GM19025 (cell line): ENCODE data around the gene NFYC.
"Not testable (repeated sequence)": the region's sequence is repeated elsewhere in the genome, so short reads cannot be mapped to it uniquely, and the experiment has no call there.

Source experiments
- ATAC-seq: cut with Tn5 transposase; IDR thresholded peaks from one replicate; pipeline ENCODE4 v1.9.1; 2021; ENCODE audit warnings: mild to moderate bottlenecking, low read depth, moderate library complexity; ENCODE audit not compliant: unreplicated experiment

The NFYC gene

DNA sequence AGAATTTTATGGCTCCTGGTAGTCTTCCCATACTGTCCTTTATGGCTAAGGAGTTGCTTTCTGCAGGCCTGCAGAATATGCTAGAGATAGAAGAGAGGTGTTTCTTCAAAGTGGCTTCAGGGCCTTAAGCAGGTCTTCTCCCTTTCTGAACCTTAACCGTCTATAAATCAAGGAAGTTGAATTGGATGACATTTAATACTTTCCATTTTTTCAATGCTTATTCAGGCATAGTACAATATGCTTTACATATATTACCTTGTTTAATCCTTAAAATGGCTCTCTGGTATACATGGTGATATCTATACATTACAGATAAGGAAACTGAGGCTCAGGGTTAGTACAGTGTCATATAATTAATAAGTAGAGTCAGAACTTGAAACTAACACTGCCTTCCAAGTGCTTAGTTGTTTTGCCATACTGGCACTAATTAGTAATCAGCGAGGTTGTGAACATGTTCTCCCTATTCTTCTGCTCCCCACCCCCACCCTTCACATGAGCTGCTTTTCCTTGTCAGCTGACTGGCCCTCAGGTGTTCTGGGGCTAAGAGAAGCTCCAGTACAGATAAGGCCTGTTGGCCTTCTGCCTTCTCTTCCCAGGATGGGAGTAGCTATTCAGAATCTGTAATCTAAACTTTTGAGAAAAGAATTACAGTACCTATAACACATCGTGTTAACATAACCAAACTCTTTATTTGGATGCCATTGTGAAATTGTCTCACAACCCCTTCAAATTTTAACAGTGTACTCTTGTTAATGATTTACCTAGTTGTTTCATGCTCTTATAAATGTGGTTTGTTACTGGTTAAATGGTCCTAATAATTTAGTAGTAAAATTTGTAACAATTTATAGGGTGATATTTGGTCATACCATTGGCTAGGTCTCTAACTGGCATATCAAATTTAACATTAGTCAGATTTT is 13.6 kb downstream of the NFYC start:
- no peak for ATAC-seq

GRCh38 chr1:40706626-40707025 is 15.1 kb downstream of the NFYC start:
- no peak for ATAC-seq

GRCh38 chr1:40708750-40709099 is 17.2 kb downstream of the NFYC start:
- ATAC-seq = peak; percentile 55

GRCh38 chr1:40709100-40709801 is 17.7 kb downstream of the NFYC start:
- ATAC-seq = peak; percentile 88

DNA sequence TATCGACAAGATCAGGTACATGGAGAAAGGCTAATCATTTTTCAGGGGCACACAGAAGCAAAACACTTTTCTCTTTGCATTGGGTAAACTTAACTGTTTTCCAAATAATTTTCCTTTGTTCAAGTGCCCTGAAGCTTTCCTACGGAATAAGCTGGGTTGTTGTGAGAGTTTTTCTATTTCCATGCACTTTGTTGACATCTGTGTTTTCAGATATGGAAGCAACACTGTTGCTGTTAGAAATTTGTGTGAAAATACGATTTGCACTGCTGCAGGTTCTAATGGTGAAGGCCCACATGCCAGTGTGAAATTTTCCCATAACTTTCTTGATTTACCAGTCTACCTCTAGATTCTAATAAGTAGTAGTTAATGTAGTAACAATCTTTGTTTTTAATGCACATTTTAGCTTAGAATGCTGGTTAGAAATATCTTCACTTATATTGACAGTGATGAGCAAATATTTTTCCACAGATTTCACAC is 18.3 kb downstream of the NFYC start:
- no peak for ATAC-seq

DNA sequence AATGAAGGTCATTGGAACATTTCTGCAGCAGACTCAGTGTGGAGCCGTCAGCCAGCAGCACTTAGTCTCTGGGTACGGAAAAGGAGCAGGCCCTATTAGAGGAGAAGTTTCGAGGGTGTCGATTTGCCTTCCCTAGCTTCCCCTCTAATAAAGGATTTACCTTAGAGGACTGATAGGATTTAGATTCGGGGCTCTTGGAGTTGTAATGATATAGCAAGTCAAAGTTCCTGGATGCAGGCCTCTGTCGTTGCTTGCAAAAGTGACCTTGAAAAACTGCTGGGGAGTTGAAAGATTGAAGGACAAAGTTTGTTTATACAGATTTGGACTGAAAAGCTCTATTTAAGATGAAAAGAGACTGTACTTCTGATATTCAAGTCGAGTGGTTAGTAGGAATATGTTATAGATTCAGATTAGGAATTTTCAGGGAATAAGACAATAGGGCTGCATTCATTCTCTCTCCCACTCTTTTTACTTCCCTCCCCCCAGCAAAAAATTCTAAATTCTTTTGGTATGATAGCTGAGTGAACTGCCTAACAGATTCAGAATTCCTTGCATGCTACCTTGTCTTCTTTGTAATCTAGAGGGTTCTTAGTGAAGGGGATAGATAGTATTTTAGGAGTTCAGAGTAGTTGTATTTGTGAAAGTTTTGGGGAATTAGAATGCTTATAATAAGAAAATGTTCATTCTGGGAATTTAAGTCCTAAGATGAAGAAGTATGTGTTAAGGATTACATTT is 19.2 kb downstream of the NFYC start:
- no peak for ATAC-seq

DNA sequence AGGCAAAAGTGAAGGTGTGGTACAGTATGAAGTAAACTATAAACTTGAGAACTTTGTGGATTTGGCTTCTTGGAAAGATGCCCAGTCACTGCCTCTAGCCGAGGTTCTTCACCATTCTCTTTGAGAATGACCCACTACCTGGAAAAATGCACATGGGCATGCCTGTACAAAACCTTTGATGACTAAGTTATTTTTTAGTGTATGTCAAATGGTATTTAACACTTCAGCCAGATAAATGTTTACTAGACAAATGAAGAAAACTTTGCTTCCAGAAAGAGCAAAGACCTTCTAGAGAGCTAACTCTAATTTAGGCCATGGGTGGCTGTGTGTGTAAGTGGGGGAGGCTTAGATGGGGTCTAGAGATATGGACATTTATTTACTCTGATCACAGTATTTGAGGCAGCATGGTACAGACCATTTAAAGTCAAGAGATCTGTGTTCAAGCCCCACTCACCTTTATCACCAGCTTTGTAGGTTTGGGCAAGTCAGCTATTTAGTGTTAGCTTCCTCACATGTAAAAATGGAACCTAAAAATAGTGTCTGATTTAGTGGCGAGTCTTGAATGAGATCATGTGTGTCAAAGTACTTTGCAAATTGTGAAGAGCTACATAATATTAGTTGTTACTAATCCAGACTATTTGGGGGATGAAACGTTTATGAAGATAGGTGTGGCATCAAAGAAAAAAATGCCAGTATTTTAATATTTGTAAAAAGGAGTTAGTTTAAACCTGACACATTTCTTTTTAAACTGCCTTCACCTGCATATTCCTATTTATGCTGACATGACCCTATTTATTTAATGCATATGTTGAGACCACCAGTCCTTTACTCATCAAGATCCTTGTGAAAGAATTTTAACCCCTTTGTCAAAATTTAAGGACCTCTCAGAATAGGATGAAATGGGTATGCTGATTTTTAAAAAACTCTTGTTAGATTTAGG is 20.2 kb downstream of the NFYC start:
- no peak for ATAC-seq

DNA sequence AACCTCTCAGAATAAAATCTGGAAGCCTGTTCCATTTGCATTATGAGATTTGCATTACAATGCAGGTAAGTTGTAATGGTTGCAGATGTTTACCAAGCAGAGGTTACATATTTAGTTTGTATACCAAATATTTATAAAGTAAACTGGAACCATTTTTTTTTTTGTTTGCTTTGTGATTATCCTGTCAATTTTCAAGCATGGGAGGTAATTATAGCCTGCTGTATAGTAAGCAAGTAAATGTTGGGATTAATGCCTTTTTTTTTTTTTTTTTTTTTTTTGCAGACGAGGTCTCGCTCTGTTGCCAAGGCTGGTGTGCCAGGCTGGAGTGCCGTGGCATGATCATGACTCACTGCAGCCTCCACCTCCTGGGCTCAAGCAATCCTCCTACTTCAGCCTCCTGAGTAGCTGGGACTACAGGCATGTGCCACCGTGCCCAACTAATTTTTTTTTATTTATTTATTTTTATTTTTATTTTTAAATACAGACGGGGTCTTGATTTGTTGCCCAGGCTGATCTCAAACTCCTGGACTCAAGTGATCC is 21.0 kb downstream of the NFYC start:
- no peak for ATAC-seq

- ATAC-seq = no peak
Observed at GRCh38 chr1:40712997-40713396, 21.5 kb downstream of the NFYC start.

- no peak for ATAC-seq
Observed at GRCh38 chr1:40715491-40716059, 24.1 kb downstream of the NFYC start.

DNA sequence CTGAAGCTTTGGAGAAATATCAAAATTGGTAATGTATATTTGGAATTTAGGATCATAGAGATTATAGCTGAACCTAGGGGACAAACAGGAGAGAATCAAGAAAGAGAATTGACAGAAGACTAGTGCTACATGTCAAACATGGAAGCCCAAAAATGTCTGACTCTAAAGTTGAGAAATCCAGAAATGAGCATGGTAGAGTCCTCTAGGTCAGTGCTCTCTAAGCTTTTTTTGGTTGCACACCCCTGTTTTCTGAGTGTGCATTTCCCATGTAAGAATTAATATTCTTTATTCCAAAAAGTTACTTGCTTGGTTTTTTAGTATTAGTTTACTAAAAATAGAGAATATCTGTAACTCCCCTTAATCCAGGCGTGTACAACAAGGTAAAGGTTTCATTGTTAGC is 25.6 kb downstream of the NFYC start:
- ATAC-seq = no peak

DNA sequence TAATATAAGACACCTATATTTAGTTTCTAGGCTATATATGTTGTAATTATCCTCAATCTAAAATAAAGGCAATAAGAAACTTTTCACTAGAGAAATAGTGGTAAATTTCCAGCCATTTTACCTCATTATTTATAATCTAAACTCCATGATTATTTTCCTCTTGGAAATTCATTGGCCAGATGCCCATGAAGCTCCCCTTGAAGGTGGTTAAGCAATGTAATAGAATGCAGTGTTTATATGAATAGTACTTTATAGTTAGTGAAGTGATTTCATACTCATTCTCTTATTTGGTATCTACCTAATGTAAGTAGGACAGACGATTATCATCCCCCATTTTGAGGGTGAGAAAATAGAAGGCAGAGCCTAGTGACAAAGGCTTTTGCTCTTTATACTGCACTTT is 26.5 kb downstream of the NFYC start:
- ATAC-seq = no peak

DNA sequence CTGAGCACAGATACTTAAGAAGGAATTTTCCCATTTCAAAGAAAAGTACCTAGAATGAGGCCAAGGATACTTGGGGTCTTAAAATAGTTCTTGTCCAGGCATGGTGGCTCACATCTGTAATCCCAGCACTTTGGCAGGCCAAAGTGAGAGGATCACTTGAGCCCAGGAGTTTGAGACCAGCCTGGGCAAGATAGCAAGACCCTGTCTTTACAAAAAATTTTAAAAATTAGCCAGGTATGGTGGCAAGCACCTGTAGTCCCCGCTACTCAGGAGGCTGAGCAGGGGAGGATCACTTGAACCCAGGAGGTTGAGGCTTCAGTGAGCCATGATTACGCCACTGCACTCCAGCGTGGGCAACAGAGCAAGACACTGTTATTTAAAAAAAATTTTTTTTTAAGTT is 29.0 kb downstream of the NFYC start:
- no peak for ATAC-seq

- no peak for ATAC-seq
Observed at GRCh38 chr1:40722622-40723021, 31.1 kb downstream of the NFYC start.

DNA sequence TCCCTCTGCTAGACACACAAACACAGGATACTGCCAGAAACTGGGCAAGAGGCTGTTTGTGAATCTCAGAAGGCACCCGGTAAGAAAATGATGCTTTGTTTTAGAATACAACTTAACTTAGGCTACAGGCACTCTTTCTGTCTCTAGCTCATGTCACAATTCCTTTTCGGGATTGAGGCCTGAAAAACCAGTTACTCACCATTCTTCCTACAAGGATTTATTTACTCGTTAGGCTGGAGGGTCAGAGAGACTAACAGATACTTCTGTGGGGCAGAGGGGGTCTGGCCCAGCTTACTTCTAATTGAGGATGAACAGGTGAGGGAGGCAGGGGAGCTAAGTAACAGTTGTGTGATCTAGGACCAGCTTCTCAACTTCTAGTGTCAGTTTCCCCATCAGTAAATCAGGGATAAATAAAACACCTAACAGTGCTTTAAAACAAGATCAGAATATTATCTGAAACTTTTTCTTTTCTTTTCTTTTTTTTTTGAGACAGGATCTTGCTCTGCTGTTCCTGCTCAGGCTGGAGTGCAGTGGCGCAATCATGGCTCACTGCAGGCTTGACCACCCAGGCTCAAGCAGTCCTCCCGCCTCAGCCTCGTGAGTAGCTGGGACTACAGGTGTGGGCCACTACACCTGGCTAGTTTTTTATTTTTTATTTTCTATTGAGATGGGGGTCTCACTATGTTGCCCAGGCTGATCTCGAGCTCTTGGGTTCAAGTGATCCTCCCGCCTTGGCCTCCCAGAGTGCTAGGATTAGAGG is 31.9 kb downstream of the NFYC start:
- no peak for ATAC-seq

DNA sequence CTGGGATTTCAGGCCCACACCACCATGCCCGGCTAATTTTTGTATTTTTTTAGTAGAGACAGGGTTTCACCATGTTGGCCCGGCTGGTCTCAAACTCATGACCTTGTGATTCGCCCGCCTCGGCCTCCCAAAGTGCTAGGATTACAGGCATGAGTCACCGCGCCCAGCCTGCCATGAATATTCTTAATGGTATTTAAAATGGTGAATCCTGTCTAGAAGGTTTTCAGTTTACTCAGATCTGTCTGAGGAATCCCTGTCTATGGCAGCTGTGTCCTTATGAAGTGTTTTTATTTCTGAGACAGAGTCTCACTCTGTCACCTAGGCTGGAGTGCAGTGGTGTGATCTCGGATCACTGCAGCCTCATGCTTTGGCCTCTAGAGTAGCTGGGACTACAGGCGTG is 36.2 kb downstream of the NFYC start:
- ATAC-seq = not testable (repeated sequence)

DNA sequence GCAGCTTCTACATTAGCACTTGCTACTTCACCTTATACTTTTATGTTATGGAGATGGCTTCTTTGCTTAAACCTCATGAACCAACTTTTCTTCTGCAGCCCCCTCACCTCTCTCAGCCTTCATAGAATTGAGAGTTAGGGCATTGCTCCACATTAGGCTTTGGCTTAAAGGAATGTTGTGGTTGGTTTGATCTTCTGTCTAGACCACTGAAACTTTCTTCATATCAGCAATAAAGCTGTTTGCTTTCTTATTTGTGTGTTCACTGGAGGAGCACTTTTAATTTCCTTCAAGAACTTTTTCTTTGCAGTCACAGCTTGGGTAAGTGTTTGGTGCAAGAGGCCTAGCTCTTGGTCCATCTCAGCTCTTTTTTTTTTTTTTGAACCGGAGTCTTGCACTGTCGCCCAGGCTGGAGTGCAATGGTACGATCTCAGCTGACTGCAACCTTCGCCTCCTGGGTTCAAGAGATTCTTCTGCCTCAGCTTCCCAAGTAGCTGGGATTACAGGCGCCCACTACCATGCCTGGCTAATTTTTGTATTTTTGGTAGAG is 37.9 kb downstream of the NFYC start:
- ATAC-seq = not testable (repeated sequence)

GRCh38 chr1:40732756-40733301 is 41.3 kb downstream of the NFYC start:
- ATAC-seq = no peak
